IPS DF 6.9 (cell line): ENCODE measurements around the gene NXN.
"Not testable (repeated sequence)": the region's sequence is repeated elsewhere in the genome, so short reads cannot be mapped to it uniquely, and the experiment has no call there.

ENCODE experiments used
- DNase-seq: peaks from one replicate; pipeline ENCODE4 v3.0.0-alpha.2; 2013; ENCODE audit warnings: low read depth, low spot score
- H3K27ac ChIP-seq: one replicate; pipeline ENCODE4 v1.5.1; 2013; ENCODE audit warnings: low read length, control low read depth
- H3K27me3 ChIP-seq: 2 replicates; pipeline ENCODE4 v1.6.1; 2013; ENCODE audit warnings: mild to moderate bottlenecking, low read length; ENCODE audit not compliant: control insufficient read depth, insufficient read depth
- H3K36me3 ChIP-seq: 2 replicates; pipeline ENCODE4 v1.6.1; 2013; ENCODE audit warnings: low read length; ENCODE audit not compliant: control insufficient read depth, insufficient read depth
- H3K4me1 ChIP-seq: 2 replicates; pipeline ENCODE4 v1.6.1; 2013; ENCODE audit warnings: low read length; ENCODE audit not compliant: control insufficient read depth, insufficient read depth
- H3K4me3 ChIP-seq: 2 replicates; pipeline ENCODE4 v1.5.1; 2013; ENCODE audit warnings: mild to moderate bottlenecking, low read length
- H3K9me3 ChIP-seq: 2 replicates; pipeline ENCODE4 v1.6.1; 2013; ENCODE audit warnings: low read length, inconsistent platforms; ENCODE audit not compliant: control insufficient read depth, insufficient read depth
- WGBS: extraction: QIAGEN DNeasy Blood & Tissue Kit; methylation state at CpG from one replicate; pipeline ENCODE4 v1.1.7; 2013; ENCODE audit warnings: mixed read lengths, missing lambda C conversion rate; ENCODE audit not compliant: insufficient read length, insufficient coverage; 5-methylcytosine and 5-hydroxymethylcytosine counted together

The NXN gene

GRCh38 chr17:848402-848801 lies 131.2 kb downstream of the NXN start:
- Histone ChIP-seq H3K36me3 (no peaks in the 10 kb centered on the region), H3K27me3 (no peaks in the 10 kb centered on the region), H3K4me1 (peaks cover 6% of the 10 kb centered on the region), H3K9me3 (no peaks in the 10 kb centered on the region), H3K27ac (no peak overlapping the region), H3K4me3 (no peak overlapping the region)
- no peak for DNase-seq
- no CpG with 5 or more reads among the region's 11 CpGs for WGBS

- H3K4me3 ChIP-seq = no peak overlapping the region
- DNase-seq = no peak
- WGBS = no CpG with 5 or more reads among the region's 32 CpGs
- H3K27ac ChIP-seq = no peak overlapping the region
- peaks cover 4% of the 10 kb centered on the region; the same call in 1 of the 2 replicates for H3K4me1 ChIP-seq
- H3K9me3 ChIP-seq = no peaks in the 10 kb centered on the region
- H3K36me3 ChIP-seq = no peaks in the 10 kb centered on the region
- no peaks in the 10 kb centered on the region for H3K27me3 ChIP-seq
These were observed 132.4 kb downstream of the NXN start for GRCh38 chr17:846901-847843.

- DNase-seq = no peak
- no peaks in the 10 kb centered on the region for H3K9me3 ChIP-seq
- WGBS = no CpG with 5 or more reads among the region's 33 CpGs
- no peak overlapping the region for H3K4me3 ChIP-seq
- H3K27me3 ChIP-seq = no peaks in the 10 kb centered on the region
- no peak overlapping the region for H3K27ac ChIP-seq
- H3K4me1 ChIP-seq = 0 out of 2 replicates have a peak, but pooled peaks cover 2% of the 10 kb centered on the region
- H3K36me3 ChIP-seq = no peaks in the 10 kb centered on the region
These were observed 138.3 kb downstream of the NXN start for GRCh38 chr17:841313-841712.

GRCh38 chr17:838486-838885 lies 141.1 kb downstream of the NXN start:
- no peak for DNase-seq
- no peaks in the 10 kb centered on the region for H3K9me3 ChIP-seq
- H3K36me3 ChIP-seq = no peaks in the 10 kb centered on the region
- H3K27me3 ChIP-seq = no peaks in the 10 kb centered on the region
- no CpG with 5 or more reads among the region's 11 CpGs for WGBS
- H3K27ac ChIP-seq = no peak overlapping the region
- peaks cover 1% of the 10 kb centered on the region; the same call in 1 of the 2 replicates for H3K4me1 ChIP-seq
- H3K4me3 ChIP-seq = no peak overlapping the region

- WGBS = no CpG with 5 or more reads among the region's 9 CpGs
- Histone ChIP-seq H3K4me1 (peaks cover 1% of the 10 kb centered on the region; the same call in 1 of the 2 replicates), H3K9me3 (no peaks in the 10 kb centered on the region), H3K36me3 (no peaks in the 10 kb centered on the region), H3K27ac (no peak overlapping the region), H3K27me3 (no peaks in the 10 kb centered on the region), H3K4me3 (no peak overlapping the region)
- DNase-seq = no peak
These were observed 143.4 kb downstream of the NXN start for GRCh38 chr17:836151-836550.

- DNase-seq, H3K27ac ChIP-seq, H3K36me3 ChIP-seq, H3K9me3 ChIP-seq, H3K4me3 ChIP-seq, H3K4me1 ChIP-seq, H3K27me3 ChIP-seq: not testable (repeated sequence)
- no CpG with 5 or more reads among the region's 27 CpGs for WGBS
These were observed 143.9 kb downstream of the NXN start for GRCh38 chr17:835721-836120.

GRCh38 chr17:835263-835662 lies 144.3 kb downstream of the NXN start:
- no peaks in the 10 kb centered on the region for H3K36me3 ChIP-seq
- peaks cover 1% of the 10 kb centered on the region; the same call in 1 of the 2 replicates for H3K4me1 ChIP-seq
- H3K27ac ChIP-seq = no peak overlapping the region
- H3K9me3 ChIP-seq = no peaks in the 10 kb centered on the region
- no CpG with 5 or more reads among the region's 9 CpGs for WGBS
- DNase-seq = peak; percentile 37
- H3K4me3 ChIP-seq = no peak overlapping the region
- no peaks in the 10 kb centered on the region for H3K27me3 ChIP-seq

- no peak overlapping the region for H3K27ac ChIP-seq
- H3K4me1 ChIP-seq = peaks cover 1% of the 10 kb centered on the region; the same call in 1 of the 2 replicates
- H3K4me3 ChIP-seq = no peak overlapping the region
- WGBS = no CpG with 5 or more reads among the region's 6 CpGs
- no peaks in the 10 kb centered on the region for H3K9me3 ChIP-seq
- DNase-seq = no peak
- H3K36me3 ChIP-seq = no peaks in the 10 kb centered on the region
- H3K27me3 ChIP-seq = no peaks in the 10 kb centered on the region
These were observed 145.4 kb downstream of the NXN start for GRCh38 chr17:834136-834535.

GRCh38 chr17:830950-831349 lies 148.6 kb downstream of the NXN start:
- Histone ChIP-seq H3K36me3 (no peaks in the 10 kb centered on the region), H3K27ac (no peak overlapping the region)

GRCh38 chr17:830381-830780 lies 149.2 kb downstream of the NXN start:
- WGBS = no CpG with 5 or more reads among the region's 19 CpGs
- Histone ChIP-seq H3K36me3 (no peaks in the 10 kb centered on the region; the same call in 1 of the 2 replicates), H3K27ac (no peak overlapping the region), H3K27me3 (no peaks in the 10 kb centered on the region), H3K4me3 (no peak overlapping the region), H3K4me1 (no peaks in the 10 kb centered on the region), H3K9me3 (no peaks in the 10 kb centered on the region)
- DNase-seq = no peak

More at GRCh38 chr17:830950-831349, 148.6 kb downstream of the NXN start:
- no peak overlapping the region for H3K4me3 ChIP-seq
- H3K27me3 ChIP-seq = no peaks in the 10 kb centered on the region
- no peak for DNase-seq
- no CpG with 5 or more reads among the region's 7 CpGs for WGBS
- no peaks in the 10 kb centered on the region for H3K4me1 ChIP-seq
- H3K9me3 ChIP-seq = no peaks in the 10 kb centered on the region
